IPS-15b (cell line): ENCODE results near the gene NGLY1.

Experiments used
- H3K27me3 ChIP-seq: one replicate; pipeline ENCODE4 v1.6.1; 2013; ENCODE audit warnings: low read length; ENCODE audit not compliant: control insufficient read depth, insufficient read depth
- H3K36me3 ChIP-seq: one replicate; pipeline ENCODE4 v1.6.1; 2013; ENCODE audit warnings: low read length; ENCODE audit not compliant: control insufficient read depth, insufficient read depth
- H3K4me1 ChIP-seq: one replicate; pipeline ENCODE4 v1.6.1; 2013; ENCODE audit warnings: mild to moderate bottlenecking, low read length; ENCODE audit not compliant: control insufficient read depth, insufficient read depth
- H3K4me3 ChIP-seq: one replicate; pipeline ENCODE4 v1.5.1; 2013; ENCODE audit warnings: low read depth, low read length
- H3K9ac ChIP-seq: one replicate; pipeline ENCODE4 v1.6.1; 2013; ENCODE audit warnings: low read depth, mild to moderate bottlenecking, low read length
- H3K9me3 ChIP-seq: one replicate; pipeline ENCODE4 v1.6.1; 2013; ENCODE audit warnings: mild to moderate bottlenecking, low read length; ENCODE audit not compliant: control insufficient read depth, insufficient read depth

NGLY1 gene

DNA sequence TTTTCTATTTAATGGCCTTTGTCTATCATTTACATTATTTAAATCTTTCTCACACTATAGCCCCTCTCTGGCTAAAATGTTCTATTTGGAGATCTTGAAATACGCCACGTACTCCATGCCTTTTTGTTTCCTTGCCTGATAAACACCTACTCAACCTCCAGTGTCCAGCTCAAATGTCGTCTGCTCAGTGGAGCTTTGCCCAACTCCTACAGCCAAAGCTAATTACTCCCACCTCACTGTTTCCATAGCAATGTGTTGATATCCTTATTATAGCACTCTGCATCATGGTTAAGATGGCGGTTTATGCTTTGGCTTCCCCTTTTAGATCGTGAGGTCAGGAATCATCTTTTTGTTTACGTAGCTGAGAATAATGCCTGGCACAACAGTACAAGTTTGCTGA lies 55.9 kb downstream of the NGLY1 start:
- H3K4me1 ChIP-seq, result no peaks in the 10 kb centered on the region
- no peak overlapping the region for H3K9ac ChIP-seq
- H3K27me3 ChIP-seq, result no peaks in the 10 kb centered on the region
- H3K4me3 ChIP-seq, result no peak overlapping the region
- no peaks in the 10 kb centered on the region for H3K36me3 ChIP-seq
- H3K9me3 ChIP-seq, result no peaks in the 10 kb centered on the region

DNA sequence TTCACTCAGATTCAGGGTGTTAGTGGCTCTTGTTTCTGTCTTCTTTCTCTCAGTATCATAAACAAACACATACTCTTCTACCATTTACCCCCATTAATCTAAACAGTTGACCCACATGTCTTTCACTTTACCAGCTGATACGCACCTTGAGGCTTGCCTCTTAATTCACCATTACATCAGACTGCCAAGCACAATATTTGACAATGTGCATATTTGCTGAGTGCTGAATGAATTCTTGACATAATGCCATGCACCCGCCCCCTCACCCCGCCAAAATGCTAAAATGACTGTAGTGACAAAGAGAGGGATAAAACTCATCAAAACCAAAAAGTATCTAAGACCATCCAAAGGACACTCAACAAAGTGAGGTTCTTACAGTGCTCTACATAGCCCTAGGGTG lies 57.4 kb downstream of the NGLY1 start:
- no peaks in the 10 kb centered on the region for H3K9me3 ChIP-seq
- no peaks in the 10 kb centered on the region for H3K27me3 ChIP-seq

GRCh38 chr3:25724948-25725645 lies 58.1 kb downstream of the NGLY1 start:
- Histone ChIP-seq H3K4me1 (no peaks in the 10 kb centered on the region), H3K27me3 (no peaks in the 10 kb centered on the region), H3K36me3 (no peaks in the 10 kb centered on the region), H3K9ac (no peak overlapping the region), H3K9me3 (no peaks in the 10 kb centered on the region), H3K4me3 (no peak overlapping the region)

More for the DNA sequence above, 57.4 kb downstream of the NGLY1 start:
- H3K4me1 ChIP-seq, result no peaks in the 10 kb centered on the region
- H3K36me3 ChIP-seq, result no peaks in the 10 kb centered on the region
- no peak overlapping the region for H3K9ac ChIP-seq
- H3K4me3 ChIP-seq, result no peak overlapping the region

- Histone ChIP-seq H3K9ac (no peak overlapping the region), H3K4me3 (no peak overlapping the region), H3K4me1 (no peaks in the 10 kb centered on the region), H3K36me3 (no peaks in the 10 kb centered on the region), H3K9me3 (no peaks in the 10 kb centered on the region), H3K27me3 (no peaks in the 10 kb centered on the region)
Observed at GRCh38 chr3:25723802-25724201, 59.4 kb downstream of the NGLY1 start.

DNA sequence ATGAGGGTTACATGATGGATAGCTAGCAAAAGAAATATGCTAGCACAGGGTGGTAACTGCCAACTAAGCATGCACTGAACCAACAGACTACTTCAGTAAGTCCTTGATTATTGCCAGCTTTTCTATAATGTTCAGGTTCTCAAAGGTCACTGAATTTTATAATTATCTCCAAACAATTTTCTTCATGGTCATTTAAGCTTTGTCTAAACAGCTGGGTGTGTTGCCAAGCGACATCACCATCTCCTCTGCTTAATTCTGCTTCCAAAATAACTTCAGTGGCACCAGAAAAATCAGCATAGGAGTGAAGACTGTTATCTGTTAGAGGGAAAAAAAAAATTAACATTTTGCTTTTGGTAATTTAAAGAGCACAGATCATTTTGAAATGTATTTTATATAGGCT lies 63.9 kb downstream of the NGLY1 start:
- no peaks in the 10 kb centered on the region for H3K27me3 ChIP-seq
- no peak overlapping the region for H3K4me3 ChIP-seq
- H3K36me3 ChIP-seq, result no peaks in the 10 kb centered on the region
- H3K9ac ChIP-seq, result no peak overlapping the region
- H3K9me3 ChIP-seq, result no peaks in the 10 kb centered on the region
- no peaks in the 10 kb centered on the region for H3K4me1 ChIP-seq

GRCh38 chr3:25713341-25713985 lies 69.8 kb downstream of the NGLY1 start:
- Histone ChIP-seq H3K9me3 (no peaks in the 10 kb centered on the region), H3K4me1 (no peaks in the 10 kb centered on the region), H3K36me3 (no peaks in the 10 kb centered on the region), H3K4me3 (no peak overlapping the region), H3K27me3 (no peaks in the 10 kb centered on the region), H3K9ac (no peak overlapping the region)

- no peak overlapping the region for H3K9ac ChIP-seq
- H3K36me3 ChIP-seq, result no peaks in the 10 kb centered on the region
- H3K27me3 ChIP-seq, result no peaks in the 10 kb centered on the region
- no peaks in the 10 kb centered on the region for H3K9me3 ChIP-seq
- H3K4me3 ChIP-seq, result no peak overlapping the region
- H3K4me1 ChIP-seq, result no peaks in the 10 kb centered on the region
Observed at GRCh38 chr3:25711090-25711489, 72.2 kb downstream of the NGLY1 start.

DNA sequence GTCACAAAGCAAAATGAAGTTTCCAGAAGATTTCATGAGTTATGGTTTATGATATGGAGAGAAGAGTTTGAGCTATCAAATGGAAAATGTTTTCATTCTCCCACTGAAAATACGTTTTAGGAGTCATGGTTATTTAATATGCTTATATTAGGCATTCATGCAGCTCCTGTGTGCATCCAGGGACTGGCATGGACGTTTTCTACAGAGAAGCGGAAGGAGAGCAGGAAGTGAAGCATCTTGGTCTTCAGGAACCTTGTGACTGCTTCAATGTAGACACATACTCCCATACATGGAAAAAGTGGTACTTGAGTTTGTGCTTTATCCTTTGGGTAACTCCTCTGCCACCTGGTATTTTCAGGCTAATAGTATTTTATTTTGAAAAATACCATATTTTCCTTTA lies 75.2 kb downstream of the NGLY1 start:
- no peaks in the 10 kb centered on the region for H3K27me3 ChIP-seq
- no peak overlapping the region for H3K4me3 ChIP-seq
- H3K36me3 ChIP-seq, result no peaks in the 10 kb centered on the region
- no peak overlapping the region for H3K9ac ChIP-seq
- no peaks in the 10 kb centered on the region for H3K9me3 ChIP-seq
- H3K4me1 ChIP-seq, result no peaks in the 10 kb centered on the region

- Histone ChIP-seq H3K9ac (no peak overlapping the region), H3K27me3 (no peaks in the 10 kb centered on the region), H3K36me3 (no peaks in the 10 kb centered on the region), H3K4me1 (no peaks in the 10 kb centered on the region), H3K4me3 (no peak overlapping the region), H3K9me3 (no peaks in the 10 kb centered on the region)
Observed at GRCh38 chr3:25707268-25707926, 75.8 kb downstream of the NGLY1 start.

GRCh38 chr3:25706213-25706612 lies 77.0 kb downstream of the NGLY1 start:
- H3K36me3 ChIP-seq, result no peaks in the 10 kb centered on the region
- no peak overlapping the region for H3K4me3 ChIP-seq
- H3K27me3 ChIP-seq, result no peaks in the 10 kb centered on the region
- no peaks in the 10 kb centered on the region for H3K4me1 ChIP-seq
- H3K9me3 ChIP-seq, result no peaks in the 10 kb centered on the region
- H3K9ac ChIP-seq, result no peak overlapping the region

GRCh38 chr3:25697553-25697952 lies 85.7 kb downstream of the NGLY1 start:
- H3K9me3 ChIP-seq, result no peaks in the 10 kb centered on the region
- no peak overlapping the region for H3K4me3 ChIP-seq
- H3K4me1 ChIP-seq, result no peaks in the 10 kb centered on the region
- no peaks in the 10 kb centered on the region for H3K27me3 ChIP-seq
- H3K9ac ChIP-seq, result no peak overlapping the region
- no peaks in the 10 kb centered on the region for H3K36me3 ChIP-seq
